Stimulated activated CD4-positive, alpha-beta T cell treated with anti-CD3 and anti-CD28 coated beads, TNF-alpha, amount 100 ng/mL, for 24 hours (primary cell): ENCODE measurements around the gene RMDN2.
"Not testable (repeated sequence)": the region's sequence is repeated elsewhere in the genome, so short reads cannot be mapped to it uniquely, and the experiment has no call there.

ENCODE experiments used
- DNase-seq, 3 experiments: peaks; one replicate each; pipeline ENCODE4 v3.0.0-alpha.2; 2020; ENCODE audit warnings: low read depth in 3 of 3

RMDN2 gene

DNA sequence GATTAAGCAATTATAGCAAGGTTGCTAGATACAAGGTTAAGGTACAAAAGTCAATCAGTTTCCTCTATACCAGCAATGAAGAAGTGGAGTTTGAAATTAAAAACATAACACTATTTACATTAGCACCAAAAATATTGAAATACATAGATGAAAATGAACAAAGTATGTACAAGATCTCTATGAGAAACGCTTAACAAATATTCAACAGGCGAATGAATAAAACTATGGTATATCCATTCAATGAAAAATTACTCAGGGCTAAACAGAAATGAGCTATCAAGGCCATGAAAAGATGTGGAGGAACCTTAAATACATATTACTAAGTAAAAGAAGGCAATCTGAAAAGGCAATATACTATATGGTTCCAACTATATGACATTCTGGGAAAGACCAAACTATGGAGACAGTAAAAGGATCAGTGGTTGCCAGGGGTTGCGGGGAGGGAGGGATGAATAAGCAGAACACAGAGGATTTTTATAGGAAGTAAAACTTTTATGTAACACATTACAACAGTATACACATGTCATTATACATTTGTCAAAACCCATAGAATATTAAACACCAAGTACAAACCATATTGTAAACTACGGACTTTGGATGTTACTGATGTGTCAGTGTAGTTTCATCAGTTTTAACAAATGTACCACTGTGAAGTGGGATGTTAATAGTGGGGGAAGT is 62.1 kb downstream of the RMDN2 start:
- no peak for DNase-seq

GRCh38 chr2:37992601-37993000 is 67.5 kb downstream of the RMDN2 start:
- no peak for DNase-seq

- no peak for DNase-seq
These were observed 68.1 kb downstream of the RMDN2 start for GRCh38 chr2:37993143-37993542.

- no peak for DNase-seq
These were observed 72.5 kb downstream of the RMDN2 start for GRCh38 chr2:37997629-37998028.

- DNase-seq: no peak
These were observed 75.6 kb downstream of the RMDN2 start for GRCh38 chr2:38000485-38001222.

- DNase-seq: not testable (repeated sequence)
These were observed 85.1 kb downstream of the RMDN2 start for GRCh38 chr2:38010187-38010586.

GRCh38 chr2:38010995-38011394 is 85.9 kb downstream of the RMDN2 start:
- DNase-seq: no peak

DNA sequence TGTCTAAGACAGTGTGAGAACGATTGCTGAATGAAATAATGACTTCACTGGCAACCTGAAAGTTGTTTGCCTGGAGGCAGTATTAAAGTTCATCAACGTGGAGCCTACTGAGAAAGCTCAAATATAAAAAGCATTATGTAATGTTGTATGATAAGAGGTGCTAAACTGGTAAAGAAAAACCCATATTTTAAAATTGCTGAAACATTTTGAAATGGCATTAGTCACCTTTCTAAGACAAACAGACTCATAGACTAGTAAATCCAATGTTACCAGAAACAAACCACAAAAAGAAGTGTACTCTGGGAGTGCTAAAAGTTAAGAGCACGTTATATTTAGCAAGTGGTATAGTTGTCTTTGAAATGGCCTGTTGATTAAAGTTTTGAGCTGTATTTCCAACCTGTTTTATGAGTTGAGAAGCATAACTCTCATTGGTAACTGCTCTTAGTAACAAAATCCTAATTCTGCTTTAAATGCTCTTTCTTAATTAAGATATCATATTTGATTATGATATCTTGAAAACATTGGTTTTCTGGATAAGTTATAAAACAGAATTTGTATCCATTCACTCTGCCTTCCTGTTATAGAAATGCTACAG is 88.2 kb downstream of the RMDN2 start:
- DNase-seq: no peak

DNA sequence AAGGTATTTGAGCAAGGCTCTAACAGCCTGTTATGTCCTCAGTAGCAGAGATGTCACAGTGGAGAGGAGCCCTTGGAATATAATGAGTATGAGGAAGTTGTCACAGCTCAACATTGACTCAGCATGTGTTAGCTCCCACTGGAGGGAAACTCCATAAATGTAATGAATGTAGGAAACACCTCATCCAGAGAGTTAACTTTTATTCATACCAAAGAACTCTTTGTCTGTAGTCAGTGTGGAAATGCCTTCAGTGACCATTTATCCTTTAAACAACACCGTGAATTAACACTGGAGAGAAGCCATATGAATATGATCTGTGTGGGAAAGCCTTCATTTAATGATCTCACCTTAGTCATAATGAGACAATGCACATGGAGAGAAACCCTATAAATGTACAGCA is 91.1 kb downstream of the RMDN2 start:
- DNase-seq: no peak

- no peak for DNase-seq
These were observed 92.7 kb downstream of the RMDN2 start for GRCh38 chr2:38017836-38018235.

DNA sequence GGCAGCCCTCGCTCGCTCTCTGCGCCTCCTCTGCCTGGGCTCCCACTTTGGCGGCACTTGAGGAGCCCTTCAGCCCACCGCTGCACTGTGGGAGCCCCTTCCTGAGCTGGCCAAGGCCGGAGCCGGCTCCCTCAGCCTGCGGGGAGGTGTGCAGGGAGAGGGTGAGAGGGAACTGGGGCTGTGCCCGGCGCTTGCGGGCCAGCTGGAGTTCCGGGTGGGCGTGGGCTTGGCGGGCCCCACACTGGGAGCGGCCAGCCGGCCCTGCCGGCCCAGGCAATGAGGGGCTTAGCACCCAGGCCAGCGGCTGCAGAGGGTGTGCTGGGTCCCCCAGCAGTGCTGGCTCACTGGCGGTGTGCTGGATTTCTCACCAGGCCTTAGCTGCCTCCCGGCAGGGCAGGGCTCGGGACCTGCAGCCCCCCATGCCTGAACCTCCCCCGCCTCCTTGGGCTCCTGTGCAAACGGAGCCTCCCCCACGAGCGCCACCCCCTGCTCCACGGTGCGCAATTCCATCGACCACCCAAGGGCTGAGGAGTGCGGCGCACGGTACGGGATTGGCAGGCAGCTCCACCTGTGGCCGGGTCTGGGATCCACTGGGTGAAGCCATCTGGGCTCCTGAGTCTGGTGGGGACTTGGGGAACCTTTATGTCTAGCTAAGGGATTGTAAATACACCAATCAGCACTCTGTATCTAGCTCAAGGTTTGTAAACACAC is 95.4 kb downstream of the RMDN2 start:
- not testable (repeated sequence) for DNase-seq

GRCh38 chr2:38021589-38021988 is 96.5 kb downstream of the RMDN2 start:
- DNase-seq: no peak

DNA sequence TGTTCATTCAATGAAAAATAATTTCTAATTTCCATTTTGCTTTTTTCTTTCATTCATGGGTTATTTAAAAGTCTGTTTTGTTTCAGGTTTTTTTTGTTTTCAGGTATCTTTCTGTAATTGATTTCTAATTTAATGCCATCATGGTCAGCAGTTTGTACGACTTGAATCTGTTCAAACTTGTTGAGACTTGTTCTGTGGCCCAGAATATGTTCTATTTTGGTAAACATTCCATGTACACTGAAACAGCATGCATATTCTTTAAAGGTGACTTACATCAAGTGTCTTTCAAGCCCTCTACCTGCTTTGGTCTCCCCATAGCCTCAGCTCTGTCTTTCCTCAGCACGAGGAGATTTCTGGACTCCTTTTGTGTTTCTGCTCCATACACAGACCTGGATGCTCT is 101.8 kb downstream of the RMDN2 start:
- DNase-seq: no peak

GRCh38 chr2:38028829-38029228 is 103.7 kb downstream of the RMDN2 start:
- no peak for DNase-seq

GRCh38 chr2:38029512-38029911 is 104.4 kb downstream of the RMDN2 start:
- no peak for DNase-seq

DNA sequence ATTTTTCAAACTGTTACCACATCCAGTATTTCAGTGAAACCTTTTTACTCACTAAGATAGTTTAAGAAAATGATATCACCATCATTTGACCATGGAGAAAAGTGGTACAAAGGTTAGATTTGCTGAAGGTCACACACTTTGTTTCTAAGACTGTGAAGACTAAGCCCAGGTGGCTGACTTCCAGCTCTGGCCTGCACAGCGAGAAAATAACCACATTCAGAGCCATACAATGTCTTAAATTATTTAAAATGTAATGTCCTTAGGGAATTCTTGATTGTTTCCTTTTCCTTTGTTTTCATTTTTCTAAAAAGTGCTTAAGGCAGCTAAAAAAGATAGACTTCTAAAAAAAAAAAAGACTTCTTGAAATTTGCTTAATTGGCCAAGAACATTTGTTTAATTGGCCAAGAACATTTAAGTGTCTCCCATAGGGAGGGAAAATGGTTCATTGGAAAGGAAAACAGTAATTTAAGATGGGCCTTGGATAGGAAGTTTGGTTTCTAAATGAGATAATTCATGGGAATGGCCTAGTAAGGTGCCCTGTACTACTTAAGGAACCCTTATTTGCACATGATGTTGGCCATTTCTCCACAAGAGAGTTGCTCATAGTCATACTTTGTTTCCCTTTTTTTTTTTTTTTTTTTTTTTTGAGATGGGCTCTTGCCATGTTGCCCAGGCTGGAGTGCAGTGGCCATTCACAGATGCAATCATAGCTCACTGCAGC is 105.7 kb downstream of the RMDN2 start:
- no peak for DNase-seq

GRCh38 chr2:38032946-38033345 is 107.9 kb downstream of the RMDN2 start:
- no peak for DNase-seq

GRCh38 chr2:38033646-38034045 is 108.6 kb downstream of the RMDN2 start:
- DNase-seq: no peak

DNA sequence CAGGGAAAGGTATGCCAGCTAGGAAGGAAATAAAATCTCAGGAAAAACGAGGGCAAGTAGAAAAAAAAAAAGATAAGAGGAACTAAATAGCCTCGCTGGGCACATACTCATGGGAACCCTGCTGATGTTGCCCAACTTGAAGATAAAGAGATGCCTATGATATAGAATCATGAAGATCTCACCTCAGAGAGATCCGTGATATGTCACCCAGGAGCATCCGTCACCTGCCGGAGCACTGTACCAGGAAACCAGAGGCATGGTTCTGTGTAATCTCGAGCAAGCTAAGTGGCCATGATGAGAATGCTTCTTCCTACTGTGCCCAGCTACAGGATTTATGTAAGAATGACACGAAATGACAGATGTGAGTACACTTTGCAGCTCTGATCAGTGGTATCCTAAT is 110.9 kb downstream of the RMDN2 start:
- no peak for DNase-seq

GRCh38 chr2:38037325-38037724 is 112.2 kb downstream of the RMDN2 start:
- no peak for DNase-seq

GRCh38 chr2:38037757-38038621 is 112.9 kb downstream of the RMDN2 start:
- DNase-seq: peak in 1 of 3 experiments; percentile 15
